ENCODE results near the gene USP46. TPM values are rescaled to one million over a fixed set of nuclear protein-coding genes. Genes with fewer than 3 reads are reported as not detected.

Gene USP46
- total RNA-seq, 1 experiment from 2014 or later, result 10.7 TPM

- DNase-seq (ENCODE audit: low read depth), result no peak
Measured at GRCh38 chr4:52621567-52621966, 37.5 kb downstream of the USP46 start.

- no peak for DNase-seq (ENCODE audit: low read depth)
Measured at GRCh38 chr4:52619591-52619931, 39.5 kb downstream of the USP46 start.

- no peak for DNase-seq (ENCODE audit: low read depth)
Measured at GRCh38 chr4:52618795-52619590, 40.1 kb downstream of the USP46 start.

- no peak for DNase-seq (ENCODE audit: low read depth)
Measured at GRCh38 chr4:52617336-52618020, 41.6 kb downstream of the USP46 start.

GRCh38 chr4:52614241-52614640, 44.9 kb downstream of the USP46 start:
- DNase-seq (ENCODE audit: low read depth), result no peak

GRCh38 chr4:52612341-52612740, 46.8 kb downstream of the USP46 start:
- DNase-seq (ENCODE audit: low read depth), result no peak

GRCh38 chr4:52611030-52611555, 48.0 kb downstream of the USP46 start:
- no peak for DNase-seq (ENCODE audit: low read depth)

- no peak for DNase-seq (ENCODE audit: low read depth)
Measured at GRCh38 chr4:52606726-52607125, 52.4 kb downstream of the USP46 start.

GRCh38 chr4:52606040-52606439, 53.1 kb downstream of the USP46 start:
- DNase-seq (ENCODE audit: low read depth), result no peak

- DNase-seq (ENCODE audit: low read depth), result no peak
Measured at GRCh38 chr4:52604215-52604614, 54.9 kb downstream of the USP46 start.

- DNase-seq (ENCODE audit: low read depth), result no peak
Measured at GRCh38 chr4:52600275-52600674, 58.8 kb downstream of the USP46 start.

- DNase-seq (ENCODE audit: low read depth), result no peak
Measured at GRCh38 chr4:52595001-52595400, 64.1 kb downstream of the USP46 start.

- DNase-seq (ENCODE audit: low read depth), result no peak
Measured at GRCh38 chr4:52592287-52592686, 66.8 kb downstream of the USP46 start.

- peak; percentile 92 for DNase-seq (ENCODE audit: low read depth)
Measured at GRCh38 chr4:52588771-52589591, 70.1 kb downstream of the USP46 start.

- peak; percentile 13 for DNase-seq (ENCODE audit: low read depth)
Measured at GRCh38 chr4:52588097-52588496, 71.0 kb downstream of the USP46 start.

GRCh38 chr4:52586069-52586468, 73.0 kb downstream of the USP46 start:
- DNase-seq (ENCODE audit: low read depth), result no peak

GRCh38 chr4:52585379-52585778, 73.7 kb downstream of the USP46 start:
- no peak for DNase-seq (ENCODE audit: low read depth)

GRCh38 chr4:52579602-52580272, 79.4 kb downstream of the USP46 start:
- DNase-seq (ENCODE audit: low read depth), result no peak

- no peak for DNase-seq (ENCODE audit: low read depth)
Measured at GRCh38 chr4:52578951-52579350, 80.2 kb downstream of the USP46 start.

GRCh38 chr4:52577624-52577962, 81.5 kb downstream of the USP46 start:
- DNase-seq (ENCODE audit: low read depth), result no peak

GRCh38 chr4:52576961-52577623, 82.0 kb downstream of the USP46 start:
- DNase-seq (ENCODE audit: low read depth), result peak; percentile 40
